ENCODE results near the gene SMC4.

SMC4 gene

DNA sequence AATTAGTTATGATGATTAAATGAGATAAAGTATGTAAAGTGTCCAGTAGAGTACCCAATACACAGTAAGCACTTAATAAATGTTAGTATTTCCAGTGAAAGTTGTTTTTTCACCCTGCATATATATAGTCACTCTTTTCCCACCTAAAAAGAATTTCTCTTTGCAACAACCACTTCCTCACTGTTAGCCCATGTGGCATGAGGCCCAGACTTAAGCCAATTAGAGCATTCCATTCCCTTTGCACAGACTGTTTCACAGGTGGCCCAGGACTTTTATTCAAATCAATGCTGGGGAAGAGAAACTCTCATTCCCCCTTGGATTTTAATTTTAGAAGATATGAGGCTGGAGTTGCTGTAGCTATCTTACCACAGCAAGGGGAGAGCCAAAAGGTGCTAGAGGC lies 4.2 kb upstream of the SMC4 start:
- DNase-seq, result no peak

DNA sequence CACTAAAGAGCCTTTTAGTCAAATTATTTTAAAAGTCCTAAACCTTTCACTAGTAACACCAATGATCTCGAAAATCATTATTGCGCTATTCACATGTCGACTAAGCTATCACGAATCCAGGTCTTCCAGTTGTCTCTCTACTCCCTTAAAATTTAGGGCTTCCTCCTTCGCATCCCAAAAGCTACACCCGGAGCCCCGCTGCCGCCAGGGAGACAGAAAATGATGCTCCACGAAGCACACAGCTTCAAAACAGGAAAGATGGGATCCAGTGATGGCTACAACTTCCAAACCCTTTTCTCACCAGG lies 678 bp upstream of the SMC4 start:
- DNase-seq, result no peak

DNA sequence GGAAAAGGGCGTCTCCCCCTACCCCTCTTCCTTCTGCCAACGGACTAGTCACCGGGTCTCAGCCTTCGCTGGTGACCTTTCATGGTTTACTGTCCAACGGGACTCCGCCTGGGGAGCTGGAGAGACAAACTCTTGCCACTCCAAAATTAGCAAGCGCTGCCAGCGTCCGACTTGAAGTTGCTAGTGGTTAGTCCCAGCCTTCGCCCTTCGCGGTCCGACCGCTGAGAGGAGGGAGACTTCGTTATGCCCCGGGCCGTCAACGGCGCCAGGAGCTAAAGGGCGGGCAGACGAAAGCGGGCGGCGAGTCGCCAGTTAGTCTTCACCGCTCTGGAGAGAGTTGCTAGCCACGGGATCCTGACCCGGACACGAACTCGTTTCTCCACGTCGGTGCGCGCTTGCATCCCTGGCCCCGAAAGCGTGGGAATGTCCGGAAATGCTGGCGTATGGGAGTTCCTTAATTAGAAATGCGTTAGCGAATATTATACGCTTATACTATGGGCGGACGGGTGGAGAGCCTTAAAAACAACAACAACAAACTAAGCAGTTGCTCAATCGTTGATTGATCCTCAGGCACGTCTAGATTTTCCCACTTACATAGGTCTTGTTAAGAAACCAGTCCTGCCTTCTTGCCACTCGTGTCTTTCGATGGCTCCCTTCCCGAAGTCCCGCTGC lies 716 bp downstream of the SMC4 start:
- no peak for DNase-seq

DNA sequence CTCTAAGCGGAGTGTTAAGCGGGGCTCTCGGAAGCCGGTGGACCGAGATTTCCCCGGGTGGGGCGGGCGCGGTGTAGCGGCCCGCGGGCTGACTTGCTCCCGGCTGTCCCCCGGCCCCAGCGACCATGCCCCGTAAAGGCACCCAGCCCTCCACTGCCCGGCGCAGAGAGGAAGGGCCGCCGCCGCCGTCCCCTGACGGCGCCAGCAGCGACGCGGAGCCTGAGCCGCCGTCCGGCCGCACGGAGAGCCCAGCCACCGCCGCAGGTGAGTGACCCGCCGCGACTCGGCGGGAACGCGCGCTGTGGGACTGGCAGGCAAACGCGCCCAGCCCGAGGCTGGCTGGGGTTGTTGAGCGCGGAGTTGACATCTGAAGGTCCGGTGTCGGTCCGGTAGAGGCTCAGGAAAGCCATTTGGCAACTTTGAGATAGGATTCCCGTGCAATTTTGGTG lies 1.3 kb downstream of the SMC4 start:
- DNase-seq, result no peak

DNA sequence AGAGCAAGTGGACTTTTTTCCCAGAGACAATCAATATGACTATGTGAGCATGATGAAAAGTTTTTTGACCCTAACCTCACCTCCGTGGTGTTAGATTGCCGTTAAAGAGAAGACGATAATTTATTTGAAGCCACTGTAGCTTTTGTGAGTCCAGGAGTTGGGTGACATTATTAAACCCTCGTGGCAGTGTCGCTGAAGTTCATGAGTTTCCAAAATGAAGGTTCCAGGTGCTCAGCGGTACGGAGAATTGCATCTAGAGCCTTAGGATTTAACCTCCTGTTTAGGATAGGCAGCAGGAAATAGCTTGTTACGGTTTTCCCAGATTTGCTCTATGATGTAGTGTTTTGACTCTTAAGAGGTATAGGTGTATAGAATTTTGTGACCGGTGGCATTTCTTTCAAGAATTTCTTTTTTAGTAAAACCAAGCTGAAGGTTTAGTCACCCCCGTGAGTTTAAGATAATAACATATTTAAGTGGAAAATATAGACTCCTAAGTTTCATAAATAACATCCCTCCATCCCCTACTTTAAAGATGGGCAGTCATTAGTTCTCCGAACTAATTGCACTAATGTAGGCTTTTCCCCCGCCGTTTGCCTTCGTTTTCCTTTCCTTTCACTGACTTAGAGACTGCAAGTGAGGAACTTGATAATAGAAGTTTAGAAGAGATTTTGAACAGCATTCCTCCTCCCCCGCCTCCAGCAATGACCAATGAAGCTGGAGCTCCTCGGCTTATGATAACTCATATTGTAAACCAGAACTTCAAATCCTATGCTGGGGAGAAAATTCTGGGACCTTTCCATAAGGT lies 2.0 kb downstream of the SMC4 start:
- DNase-seq, result no peak

DNA sequence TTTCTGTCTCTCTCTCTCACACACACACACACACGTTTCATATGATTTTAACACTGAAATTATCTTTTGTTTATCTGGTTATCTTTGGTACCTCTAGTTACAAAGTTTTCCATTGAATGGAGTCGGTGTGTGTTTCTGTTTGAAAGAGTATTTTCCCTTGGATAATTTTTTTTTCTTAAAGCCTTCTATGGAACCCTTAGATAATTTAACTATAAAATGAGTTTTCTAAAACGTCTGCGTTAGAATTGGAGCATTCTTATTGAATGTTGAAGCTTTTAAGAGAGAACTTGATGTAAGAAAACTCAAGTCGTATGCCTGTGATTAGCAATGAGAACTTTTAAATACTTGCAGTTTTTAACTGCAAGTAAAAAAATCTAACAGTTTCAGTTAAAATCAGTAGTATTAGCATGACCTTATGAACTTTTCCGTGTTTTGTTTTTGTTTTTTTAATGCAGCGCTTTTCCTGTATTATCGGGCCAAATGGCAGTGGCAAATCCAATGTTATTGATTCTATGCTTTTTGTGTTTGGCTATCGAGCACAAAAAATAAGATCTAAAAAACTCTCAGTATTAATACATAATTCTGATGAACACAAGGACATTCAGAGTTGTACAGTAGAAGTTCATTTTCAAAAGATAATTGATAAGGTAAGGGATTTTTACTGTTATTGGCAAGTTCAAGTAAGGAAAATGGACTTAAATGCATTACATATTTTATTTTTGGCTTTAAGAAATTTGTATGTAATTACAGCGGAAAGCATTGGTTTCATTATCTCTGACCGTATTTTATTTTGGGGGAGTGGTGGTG lies 3.0 kb downstream of the SMC4 start:
- DNase-seq, result no peak

DNA sequence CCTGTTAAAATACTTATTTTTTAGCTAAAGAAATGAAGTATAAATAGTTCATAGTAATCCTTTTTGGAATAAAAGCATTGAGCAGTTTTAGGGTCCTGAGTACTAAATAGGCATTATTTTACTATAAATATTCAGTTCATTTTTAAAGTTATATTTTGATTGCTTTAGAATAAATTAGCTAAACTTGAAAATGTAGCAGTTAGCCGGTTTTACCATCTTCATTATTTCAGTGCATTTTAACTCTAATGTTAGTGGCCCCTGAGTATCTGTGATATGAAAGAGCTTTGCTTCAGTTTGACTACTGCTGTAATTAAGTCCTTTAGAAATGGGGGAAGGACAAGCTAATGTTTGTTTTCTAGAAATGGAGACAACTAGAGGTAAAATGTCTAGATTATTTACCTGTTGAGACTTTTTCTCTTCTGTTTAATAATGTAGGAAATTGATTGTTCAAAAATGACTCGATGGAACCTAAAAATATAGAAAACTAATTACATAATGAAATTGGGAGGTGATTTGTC lies 3.6 kb downstream of the SMC4 start:
- no peak for DNase-seq

DNA sequence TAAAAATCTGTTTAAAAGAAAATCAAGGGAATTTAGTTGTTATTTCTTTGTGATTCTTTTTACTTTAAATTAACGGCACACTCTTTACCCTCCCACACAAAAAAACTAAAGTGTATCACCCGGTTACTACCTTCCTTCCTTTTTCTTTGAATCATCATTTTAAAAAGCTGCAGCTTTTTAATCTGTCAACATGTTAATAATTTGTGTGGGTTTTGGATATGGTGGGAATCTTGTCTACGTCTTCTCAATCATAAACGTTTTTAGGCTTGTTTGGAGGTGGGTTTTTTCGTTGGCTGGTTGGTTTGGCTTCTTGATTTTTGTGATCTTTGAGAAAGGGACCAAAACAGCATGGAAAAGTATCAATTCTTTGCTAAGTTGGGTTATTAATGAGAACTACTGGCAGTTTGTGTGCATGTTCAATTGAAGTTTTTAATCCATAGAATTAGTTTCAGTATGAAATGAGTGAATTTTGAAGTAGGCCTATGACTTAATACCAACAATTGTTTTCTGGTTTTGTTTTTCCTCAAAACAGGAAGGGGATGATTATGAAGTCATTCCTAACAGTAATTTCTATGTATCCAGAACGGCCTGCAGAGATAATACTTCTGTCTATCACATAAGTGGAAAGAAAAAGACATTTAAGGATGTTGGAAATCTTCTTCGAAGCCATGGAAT lies 4.5 kb downstream of the SMC4 start:
- no peak for DNase-seq

DNA sequence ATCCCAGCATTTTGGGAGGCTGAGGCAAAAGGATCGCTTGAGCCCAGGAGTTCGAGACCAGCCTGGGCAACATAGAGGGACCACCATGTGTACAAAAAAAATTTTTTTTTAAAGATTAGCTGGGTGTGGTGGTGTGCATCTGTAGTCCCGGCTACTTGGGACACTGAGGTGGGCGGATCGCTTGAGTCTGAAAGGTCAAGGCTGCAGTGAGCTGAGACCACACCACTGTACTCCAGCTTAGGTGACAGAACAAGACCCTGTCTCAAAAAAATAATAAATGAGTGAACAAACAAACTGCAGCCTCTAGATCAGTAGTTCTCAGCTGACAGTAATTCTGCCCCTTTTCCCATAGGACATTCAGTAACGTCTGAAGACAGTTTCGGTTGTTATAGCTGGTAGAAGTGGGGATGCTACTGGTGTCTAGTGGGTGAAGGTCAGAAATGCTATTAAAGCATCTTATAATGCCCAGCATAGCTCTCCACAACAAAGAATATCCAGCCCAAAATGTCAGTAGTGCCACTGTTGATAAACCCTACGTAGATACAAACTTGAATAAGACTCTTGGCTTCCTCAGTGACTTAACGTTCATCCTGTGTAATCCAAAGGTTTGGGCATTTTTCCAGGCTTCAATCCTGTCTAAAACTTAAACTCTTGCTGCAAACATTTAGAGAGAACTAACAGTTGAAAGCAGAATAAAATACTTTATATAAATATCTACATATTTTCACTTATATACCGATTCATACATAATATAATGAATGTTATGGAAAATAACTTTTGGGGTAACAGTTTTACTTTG lies 10.6 kb downstream of the SMC4 start:
- no peak for DNase-seq

DNA sequence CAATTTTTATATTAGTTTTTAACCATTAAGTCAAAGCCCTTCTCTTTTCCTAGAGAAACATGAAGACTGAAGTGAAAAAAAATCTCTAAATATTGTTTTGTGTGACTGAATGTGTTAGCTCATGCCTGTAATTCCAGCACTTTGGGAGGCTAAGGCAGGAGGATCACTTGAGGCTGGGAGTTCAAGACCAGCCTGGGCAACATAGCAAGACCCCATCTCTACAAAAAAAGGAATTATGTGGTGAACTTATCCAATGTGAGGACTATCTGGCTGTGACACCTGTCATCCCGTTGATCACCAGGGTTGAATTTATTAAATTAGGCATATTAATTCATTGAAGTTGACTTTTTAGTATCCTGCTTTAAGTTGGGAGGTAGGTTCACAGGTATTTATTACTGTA lies 13.0 kb downstream of the SMC4 start:
- no peak for DNase-seq

DNA sequence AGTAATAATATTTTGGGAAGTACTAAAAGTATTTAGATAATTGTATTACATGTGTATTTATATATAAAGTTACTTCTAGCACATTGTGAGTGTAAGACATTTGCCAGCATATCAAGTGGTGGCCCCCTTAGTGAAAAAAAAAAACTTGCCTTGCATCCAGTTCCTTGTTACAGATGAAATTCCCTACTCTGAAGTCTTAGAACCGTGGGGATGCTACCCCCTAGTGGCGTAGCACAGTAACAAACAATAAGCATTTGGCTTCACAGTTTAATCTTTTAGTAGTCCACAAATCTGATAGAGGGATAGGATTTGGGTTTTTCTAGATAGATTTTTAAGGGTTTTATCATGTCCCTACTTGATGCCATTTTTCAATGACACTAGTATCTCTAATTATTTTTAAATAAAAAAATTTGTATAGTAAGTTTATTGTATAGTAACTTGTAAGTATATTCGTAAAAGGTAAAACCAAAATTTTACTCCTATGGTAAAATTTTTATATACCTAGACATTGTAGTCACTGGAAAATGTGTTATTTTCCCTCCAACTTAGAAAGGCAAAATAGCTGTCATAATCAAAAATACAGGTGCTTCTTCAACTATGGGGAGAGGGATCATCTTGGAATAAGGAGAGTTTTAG lies 14.3 kb downstream of the SMC4 start:
- no peak for DNase-seq

DNA sequence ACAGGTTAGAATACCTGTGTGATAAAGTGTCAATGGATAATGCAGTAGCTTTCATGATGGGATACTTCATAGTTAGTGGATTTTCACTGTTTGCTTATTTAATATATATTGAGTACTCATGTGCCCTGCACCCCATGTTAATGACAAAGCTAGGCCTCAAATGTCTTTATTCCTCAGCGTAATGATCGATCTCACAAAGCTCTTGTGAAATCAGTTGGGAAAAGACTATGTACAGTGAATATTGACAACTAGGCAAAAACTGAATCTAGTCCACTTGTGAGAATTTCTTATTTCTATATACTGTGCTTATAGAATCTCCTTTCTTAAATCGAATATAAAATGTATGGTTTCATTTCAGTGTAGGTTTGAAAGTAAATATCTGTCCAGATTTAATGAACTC lies 17.9 kb downstream of the SMC4 start:
- no peak for DNase-seq

DNA sequence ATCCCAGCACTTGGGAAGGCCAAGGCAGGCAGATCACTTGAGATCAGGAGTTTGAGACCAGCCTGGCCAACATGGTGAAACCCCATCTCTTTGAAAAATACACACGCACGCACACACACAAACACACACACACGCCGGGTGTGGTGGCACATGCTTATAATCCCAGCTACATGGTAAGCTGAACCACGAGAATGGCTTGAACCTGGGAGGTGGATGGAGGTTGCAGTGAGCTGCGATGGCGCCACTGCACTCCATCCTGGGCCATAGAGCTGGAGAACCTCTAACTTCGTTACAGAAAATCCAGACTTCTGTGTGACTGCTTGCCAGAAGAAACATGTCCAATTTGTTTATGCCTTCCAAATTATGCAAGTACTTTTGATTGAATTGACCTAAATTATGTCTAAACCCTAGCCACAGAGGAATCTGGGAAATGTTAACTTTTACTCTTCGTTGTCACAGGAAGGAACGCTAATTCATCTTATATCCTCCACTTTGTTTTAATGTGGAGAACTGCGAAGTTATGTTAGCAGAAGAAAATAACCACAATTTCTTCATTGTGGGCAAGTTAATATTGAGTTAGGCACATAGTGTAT lies 28.5 kb downstream of the SMC4 start:
- no peak for DNase-seq

DNA sequence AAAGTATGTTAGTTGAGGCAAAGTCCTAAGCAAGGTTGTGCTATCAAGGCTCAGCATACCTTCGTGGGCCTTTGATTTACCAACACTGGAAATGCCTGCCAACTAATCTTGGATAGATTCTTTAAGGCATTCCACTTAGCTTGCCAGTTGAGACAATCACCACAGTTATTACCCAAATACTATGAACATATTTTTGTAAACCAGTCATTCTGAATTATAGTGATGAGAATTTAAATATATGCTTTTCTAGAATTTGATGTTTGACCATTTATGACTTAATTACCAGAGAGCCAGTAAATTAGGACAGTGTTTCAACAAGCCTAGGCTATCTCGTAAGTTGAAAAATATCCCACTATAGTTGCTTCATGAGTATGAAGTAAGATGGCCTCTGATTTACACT lies 34.6 kb downstream of the SMC4 start:
- DNase-seq, result no peak

DNA sequence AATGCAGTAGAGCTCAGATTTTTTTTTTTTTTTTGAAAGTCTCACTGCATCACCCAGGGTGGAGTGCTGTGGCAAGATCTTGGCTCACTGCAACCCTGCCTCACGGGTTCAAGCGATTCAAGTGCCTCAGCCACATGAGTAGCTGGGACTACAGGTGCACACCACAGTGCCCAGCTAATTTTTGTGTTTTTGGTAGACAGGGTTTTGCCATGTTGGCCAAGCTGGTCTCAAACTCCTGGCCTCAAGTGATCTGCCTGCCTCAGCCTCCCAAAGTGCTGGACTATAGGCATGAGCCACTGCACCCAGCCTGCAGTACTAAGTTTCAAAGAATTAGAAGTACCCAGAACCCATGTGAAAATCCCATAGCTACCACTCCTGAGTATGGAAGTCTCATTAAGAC lies 35.6 kb downstream of the SMC4 start:
- DNase-seq, result no peak

DNA sequence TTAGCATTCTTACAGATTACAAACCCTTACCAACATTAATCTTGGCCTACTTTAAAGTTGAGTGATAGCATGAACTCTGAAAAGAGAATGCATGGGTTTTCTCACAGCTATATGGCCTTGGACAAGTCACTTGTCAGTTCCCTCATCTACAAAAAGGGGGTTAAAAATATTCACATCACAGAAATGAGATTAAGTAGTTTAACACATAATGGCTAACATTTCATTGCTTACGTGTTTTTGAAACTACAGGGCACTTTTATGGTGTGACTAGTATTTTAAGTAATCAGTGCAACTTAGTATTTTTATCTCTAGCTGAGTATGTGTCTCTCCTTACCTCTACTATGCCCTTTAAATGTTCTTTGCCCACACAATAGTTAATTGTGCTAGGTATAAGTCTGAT lies 36.3 kb downstream of the SMC4 start:
- DNase-seq, result no peak

DNA sequence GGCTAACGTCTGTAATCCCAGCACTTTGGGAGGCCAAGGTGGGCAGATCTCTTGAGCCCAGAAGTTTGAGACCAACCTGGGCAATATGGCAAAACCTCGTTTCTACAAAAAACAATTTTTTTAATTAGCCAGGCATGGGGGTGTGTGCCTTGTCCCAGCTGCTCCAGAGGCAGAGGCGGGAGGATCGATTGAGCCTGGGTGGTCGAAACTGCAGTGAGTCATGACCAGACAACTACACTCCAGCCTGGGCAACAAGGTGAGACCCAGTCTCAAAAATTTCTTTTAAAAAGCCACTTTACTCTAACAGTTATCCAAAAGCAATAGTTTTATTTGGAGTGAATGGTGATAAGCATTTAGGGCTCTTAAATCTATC lies 37.6 kb downstream of the SMC4 start:
- no peak for DNase-seq

DNA sequence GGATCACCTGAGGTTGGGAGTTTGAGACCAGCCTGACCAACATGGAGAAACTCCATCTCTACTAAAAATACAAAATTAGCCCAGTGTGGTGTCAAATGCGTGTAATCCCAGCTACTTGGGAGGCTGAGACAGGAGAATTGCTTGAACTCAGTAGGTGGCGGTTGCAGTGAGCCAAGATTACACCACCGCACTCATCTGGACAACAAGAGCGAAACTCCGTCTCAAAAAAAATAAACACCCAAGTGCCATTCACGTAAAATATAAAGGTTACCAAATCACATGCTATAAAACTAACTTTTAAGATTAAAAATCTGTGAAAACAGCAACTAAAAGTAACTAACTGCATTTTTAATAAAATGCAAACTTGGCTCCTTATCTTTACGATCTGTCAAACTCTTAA lies 41.2 kb downstream of the SMC4 start:
- DNase-seq, result no peak

DNA sequence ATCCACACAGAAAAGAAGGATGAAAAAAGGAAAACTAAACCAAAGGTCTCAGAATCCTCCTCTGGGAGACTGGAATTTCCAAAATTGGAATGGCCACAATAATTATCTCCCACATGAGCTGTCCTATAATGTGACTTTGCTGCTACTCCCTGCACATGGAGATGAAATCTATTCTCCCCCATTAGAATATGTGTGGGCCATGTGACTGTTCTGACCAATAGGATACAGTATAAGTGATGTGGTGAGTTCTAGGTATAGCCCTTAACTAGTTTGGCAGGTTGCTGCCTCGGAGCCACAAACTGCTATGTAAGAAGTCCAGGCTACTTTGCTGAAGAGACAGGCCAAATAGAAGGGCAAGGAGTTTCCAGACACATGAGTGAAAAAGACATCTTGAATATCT lies 45.0 kb downstream of the SMC4 start:
- DNase-seq, result no peak

DNA sequence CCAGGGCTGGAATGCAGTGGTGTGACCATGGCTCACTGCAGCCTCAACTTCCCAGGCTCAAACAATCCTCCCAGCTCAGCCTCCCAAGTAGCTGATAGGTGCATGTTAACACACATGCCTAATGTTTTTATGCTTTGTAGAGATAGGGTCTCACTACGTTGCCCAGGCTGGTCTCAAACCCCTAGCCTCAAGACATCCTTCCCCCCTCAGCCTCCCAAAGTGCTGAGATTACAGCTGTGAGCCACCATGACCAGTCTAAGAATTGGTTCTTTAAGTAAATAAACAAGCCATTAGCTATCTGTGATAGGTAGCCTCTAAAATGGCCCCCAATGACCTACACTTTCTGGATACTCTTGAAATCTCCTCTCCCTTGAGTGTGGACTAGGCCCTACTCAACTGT lies 46.4 kb downstream of the SMC4 start:
- DNase-seq, result no peak

DNA sequence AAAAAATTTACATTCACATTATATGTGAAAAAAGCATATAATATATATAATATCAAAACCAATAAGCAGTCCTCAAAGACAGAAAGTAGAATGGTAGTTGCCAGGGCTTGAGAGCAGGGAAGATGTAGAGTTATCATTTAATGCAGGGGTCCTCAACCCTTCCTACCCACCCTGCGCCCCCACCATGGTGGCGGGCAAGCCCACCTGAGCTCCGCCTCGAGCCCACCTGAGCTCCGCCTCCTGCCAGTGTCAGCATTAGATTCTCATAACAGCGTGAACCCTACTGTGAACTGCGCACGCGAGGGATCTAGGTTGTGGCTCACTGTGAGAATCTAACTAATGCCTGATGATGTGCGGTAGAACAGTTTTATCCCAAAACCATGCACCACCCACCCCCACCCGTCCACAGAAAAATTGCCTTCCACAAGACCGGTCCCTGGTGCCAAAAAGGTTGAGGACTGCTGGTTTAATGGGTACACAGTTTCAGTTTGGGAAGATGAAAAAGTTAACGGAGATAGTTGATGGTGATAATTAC lies 47.1 kb downstream of the SMC4 start:
- DNase-seq, result no peak
